Brain microvascular endothelial cell (primary cell): Measurements from ENCODE around the gene COPS2.

Experiments used
- DNase-seq: peaks from one replicate; pipeline ENCODE4 v3.0.0-alpha.2; 2020
- H3K27ac ChIP-seq: fragments of 250-450 bp; sonication (Bioruptor Pico); 2 replicates; pipeline ENCODE4 v1.5.1; 2020; ENCODE audit warnings: mild to moderate bottlenecking, moderate library complexity
- H3K27me3 ChIP-seq: fragments of 250-450 bp; sonication (Bioruptor Pico); replicated peaks from 2 replicates; pipeline ENCODE4 v1.5.1; 2020; ENCODE audit warnings: mild to moderate bottlenecking
- H3K36me3 ChIP-seq: fragments of 250-450 bp; sonication (Bioruptor Pico); replicated peaks from 2 replicates; pipeline ENCODE4 v1.5.1; 2020; ENCODE audit warnings: mild to moderate bottlenecking
- H3K4me3 ChIP-seq: 2 replicates; pipeline ENCODE4 v1.5.1; 2011; ENCODE audit warnings: low read depth, mild to moderate bottlenecking, control low read depth, low read length, moderate library complexity
- in situ Hi-C: cut with HindIII; loops from 2 replicates; pipeline ENCODE4 v1.10.0; 2017; ENCODE audit warnings: low sequenced_read_pairs, low pct_ligation_motif_present
- TF ChIP-seq, protein P1 (sequence below): IDR thresholded peaks from 2 replicates; pipeline ENCODE4 v1.5.1; 2011; ENCODE audit warnings: low read depth, mild to moderate bottlenecking, moderate library complexity, low read length, control low read depth, inconsistent platforms; ENCODE audit errors: missing control alignments

Gene COPS2

DNA sequence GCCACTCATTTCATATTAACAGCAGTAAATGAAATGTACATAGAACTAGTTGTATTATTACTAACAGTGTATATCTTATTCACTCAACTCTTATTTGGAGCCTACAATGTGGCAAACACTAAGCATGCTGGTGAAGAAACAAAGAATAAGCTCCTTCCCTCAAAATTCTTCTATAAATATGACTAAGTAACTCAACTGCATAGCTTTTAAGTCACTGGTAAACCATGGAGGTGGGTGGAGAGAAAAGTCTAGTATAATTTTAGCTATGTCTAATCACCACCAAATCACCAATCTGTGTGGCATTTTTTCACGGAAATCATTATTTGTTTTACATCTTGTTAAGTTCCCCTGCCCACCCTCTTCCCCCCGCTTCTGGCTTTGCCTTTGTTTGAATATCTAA is 17.5 kb downstream of the COPS2 start:
- in situ Hi-C loops: no loop called here
- Histone ChIP-seq H3K27ac (peak overlapping the region; percentile 55), H3K4me3 (no peak overlapping the region), H3K36me3 (peaks cover 30% of the 10 kb centered on the region), H3K27me3 (no peaks in the 10 kb centered on the region)
- peak; percentile 7 for DNase-seq
- TF ChIP-seq, protein P1, sequence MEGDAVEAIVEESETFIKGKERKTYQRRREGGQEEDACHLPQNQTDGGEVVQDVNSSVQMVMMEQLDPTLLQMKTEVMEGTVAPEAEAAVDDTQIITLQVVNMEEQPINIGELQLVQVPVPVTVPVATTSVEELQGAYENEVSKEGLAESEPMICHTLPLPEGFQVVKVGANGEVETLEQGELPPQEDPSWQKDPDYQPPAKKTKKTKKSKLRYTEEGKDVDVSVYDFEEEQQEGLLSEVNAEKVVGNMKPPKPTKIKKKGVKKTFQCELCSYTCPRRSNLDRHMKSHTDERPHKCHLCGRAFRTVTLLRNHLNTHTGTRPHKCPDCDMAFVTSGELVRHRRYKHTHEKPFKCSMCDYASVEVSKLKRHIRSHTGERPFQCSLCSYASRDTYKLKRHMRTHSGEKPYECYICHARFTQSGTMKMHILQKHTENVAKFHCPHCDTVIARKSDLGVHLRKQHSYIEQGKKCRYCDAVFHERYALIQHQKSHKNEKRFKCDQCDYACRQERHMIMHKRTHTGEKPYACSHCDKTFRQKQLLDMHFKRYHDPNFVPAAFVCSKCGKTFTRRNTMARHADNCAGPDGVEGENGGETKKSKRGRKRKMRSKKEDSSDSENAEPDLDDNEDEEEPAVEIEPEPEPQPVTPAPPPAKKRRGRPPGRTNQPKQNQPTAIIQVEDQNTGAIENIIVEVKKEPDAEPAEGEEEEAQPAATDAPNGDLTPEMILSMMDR: no peak

DNA sequence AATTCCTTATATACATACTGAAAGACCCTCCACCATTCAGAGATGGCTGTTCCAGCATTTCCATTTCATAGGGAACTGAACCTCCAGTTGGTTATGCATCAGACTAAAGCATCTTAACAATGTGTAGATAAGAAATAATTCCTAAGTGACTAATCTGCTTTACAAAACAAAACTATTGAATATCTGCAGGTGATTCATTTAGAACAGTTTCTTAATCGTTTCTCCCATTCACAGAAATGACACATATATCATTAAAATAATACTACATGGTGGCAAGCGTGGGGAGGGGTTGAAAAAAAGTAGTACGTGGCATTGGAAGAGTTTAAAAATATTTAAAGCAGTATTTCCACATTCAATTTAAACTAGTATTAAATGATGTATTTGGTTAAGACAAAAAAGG is 19.5 kb downstream of the COPS2 start:
- Histone ChIP-seq H3K27ac (peak overlapping the region; percentile 90), H3K36me3 (peaks cover 16% of the 10 kb centered on the region), H3K27me3 (no peaks in the 10 kb centered on the region), H3K4me3 (no peak overlapping the region)
- TF ChIP-seq, protein P1: no peak
- in situ Hi-C loops: no loop called here
- peak; percentile 78 for DNase-seq

DNA sequence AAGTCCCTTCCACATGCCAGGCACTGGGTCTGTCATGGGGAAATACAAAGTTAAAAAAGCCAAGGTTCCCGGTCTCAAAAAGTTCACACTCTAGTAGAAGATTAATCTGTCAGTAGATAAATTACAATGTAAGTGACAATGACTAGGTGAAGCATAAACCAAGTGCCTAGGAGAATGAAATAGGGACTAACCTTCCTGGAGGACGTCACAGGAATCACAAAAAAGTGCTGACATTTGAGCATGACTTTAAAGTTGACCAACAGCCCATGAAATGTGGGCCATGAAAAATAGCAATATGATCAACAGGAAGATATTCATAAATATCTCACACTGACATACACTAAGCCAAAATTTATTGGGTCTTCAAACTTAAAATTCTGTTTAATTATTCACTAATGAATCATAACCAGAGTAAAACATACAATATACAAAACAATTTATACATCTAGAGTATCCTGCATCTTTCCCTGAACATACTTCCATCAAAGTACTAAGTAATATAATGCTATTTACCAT is 20.0 kb downstream of the COPS2 start:
- Histone ChIP-seq H3K4me3 (no peak overlapping the region), H3K27me3 (no peaks in the 10 kb centered on the region), H3K36me3 (peaks cover 17% of the 10 kb centered on the region), H3K27ac (peak overlapping the region; percentile 90)
- no peak for DNase-seq
- TF ChIP-seq, protein P1: no peak
- in situ Hi-C loops: no loop called here

DNA sequence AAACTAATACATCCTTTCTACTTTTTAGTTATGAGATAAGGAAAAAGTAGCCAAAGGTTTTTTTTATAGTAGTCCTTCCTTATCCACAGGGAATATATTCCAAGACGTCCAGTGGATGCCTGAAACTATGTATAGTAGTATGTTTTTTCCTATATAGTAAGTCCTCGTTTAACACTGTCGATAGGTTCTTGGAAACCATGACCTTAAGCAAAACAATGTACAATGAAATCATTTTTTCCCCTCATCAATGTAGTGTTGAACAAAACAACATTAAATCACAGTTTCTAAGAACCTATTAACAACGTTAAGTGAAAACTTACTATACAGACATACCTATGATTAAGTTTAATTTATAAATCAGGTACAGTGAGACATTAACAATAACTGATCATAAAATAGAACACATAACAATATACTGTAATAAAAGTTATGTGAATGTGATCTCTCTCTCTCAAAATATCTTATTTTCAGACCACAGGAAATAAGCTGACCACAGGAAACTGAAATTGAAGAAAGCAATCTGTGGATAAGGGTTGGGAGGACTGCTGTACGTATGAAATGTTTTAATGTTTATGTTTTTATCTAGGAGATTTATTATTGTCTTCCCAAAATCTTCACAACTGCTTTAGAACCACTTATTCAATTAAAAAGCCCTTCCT is 20.6 kb downstream of the COPS2 start:
- H3K36me3 ChIP-seq: peaks cover 21% of the 10 kb centered on the region
- H3K27me3 ChIP-seq: no peaks in the 10 kb centered on the region
- H3K4me3 ChIP-seq: no peak overlapping the region
- in situ Hi-C loops: no loop called here
- peak overlapping the region; percentile 90 for H3K27ac ChIP-seq
- peak; percentile 4 for DNase-seq
- TF ChIP-seq, protein P1: no peak

DNA sequence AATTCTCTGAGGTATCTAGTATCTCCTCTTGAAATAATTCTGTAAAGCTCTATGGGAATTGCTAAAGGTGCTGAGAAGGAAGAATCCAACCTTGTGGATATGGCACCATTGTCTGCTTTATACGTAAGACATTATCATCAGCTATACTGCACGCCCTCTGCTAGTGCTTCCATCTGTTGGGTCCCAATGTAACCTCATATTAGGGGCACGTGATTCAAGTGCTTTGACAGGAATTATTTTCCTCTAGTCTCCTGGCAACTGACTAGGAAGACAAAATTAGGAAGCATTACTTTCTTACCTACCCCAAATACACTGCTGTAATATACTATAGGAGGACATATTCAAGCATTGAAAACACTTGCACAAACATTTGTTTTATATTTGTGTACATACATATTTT is 24.0 kb downstream of the COPS2 start:
- Histone ChIP-seq H3K27me3 (no peaks in the 10 kb centered on the region), H3K36me3 (peaks cover 42% of the 10 kb centered on the region), H3K27ac (no peak overlapping the region), H3K4me3 (no peak overlapping the region)
- in situ Hi-C loops: no loop called here
- DNase-seq: no peak
- TF ChIP-seq, protein P1: no peak

DNA sequence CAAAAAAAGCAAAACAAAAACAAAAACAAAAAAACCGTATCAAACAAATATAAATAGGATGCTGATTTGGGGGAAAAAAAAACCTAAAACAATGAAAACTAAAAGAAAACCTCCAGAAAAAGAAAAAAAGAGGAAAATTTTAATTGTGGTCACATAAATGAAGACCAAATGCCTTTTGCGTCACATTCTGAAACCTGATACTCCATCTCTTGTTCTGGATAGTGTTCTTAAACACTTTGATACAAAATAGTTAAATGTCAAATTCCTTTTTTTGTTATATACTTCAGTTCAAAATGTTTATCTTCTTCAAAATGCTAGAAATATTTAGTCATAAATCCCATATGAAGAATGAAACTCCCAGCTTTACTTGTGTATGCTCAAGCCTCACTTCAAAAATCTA is 31.0 kb downstream of the COPS2 start:
- Histone ChIP-seq H3K27me3 (no peaks in the 10 kb centered on the region), H3K36me3 (peaks cover 21% of the 10 kb centered on the region), H3K27ac (no peak overlapping the region), H3K4me3 (no peak overlapping the region)
- TF ChIP-seq, protein P1: no peak
- no peak for DNase-seq
- in situ Hi-C loops: no loop called here
